Measurements from ENCODE around the gene SMIM38. TPM values are rescaled to one million over a fixed set of nuclear protein-coding genes. Genes with fewer than 3 reads are reported as not detected.

Gene SMIM38
- total RNA-seq, 1 experiment from 2014 or later, result not detected

GRCh38 chr11:69203381-69203780 is 47.6 kb downstream of the SMIM38 start:
- no peak for DNase-seq (ENCODE audit: low spot score)

DNA sequence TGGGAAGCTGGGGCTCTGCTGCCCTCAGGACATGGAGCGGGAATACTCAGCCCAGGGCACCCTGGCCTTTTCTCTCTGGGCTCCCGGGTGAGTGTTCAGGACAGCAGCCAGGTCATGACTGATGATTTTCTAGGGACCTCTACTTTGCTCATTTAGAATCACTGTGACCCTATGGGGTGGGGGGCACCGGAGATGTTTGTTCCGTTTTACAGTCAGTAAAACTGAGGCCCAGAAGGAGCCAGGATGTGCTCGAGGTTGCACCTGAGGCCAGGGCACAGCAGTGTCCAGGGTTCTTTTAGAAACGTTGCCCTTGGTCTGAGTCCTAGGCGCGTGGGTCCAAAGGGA is 48.1 kb downstream of the SMIM38 start:
- DNase-seq (ENCODE audit: low spot score), result no peak

DNA sequence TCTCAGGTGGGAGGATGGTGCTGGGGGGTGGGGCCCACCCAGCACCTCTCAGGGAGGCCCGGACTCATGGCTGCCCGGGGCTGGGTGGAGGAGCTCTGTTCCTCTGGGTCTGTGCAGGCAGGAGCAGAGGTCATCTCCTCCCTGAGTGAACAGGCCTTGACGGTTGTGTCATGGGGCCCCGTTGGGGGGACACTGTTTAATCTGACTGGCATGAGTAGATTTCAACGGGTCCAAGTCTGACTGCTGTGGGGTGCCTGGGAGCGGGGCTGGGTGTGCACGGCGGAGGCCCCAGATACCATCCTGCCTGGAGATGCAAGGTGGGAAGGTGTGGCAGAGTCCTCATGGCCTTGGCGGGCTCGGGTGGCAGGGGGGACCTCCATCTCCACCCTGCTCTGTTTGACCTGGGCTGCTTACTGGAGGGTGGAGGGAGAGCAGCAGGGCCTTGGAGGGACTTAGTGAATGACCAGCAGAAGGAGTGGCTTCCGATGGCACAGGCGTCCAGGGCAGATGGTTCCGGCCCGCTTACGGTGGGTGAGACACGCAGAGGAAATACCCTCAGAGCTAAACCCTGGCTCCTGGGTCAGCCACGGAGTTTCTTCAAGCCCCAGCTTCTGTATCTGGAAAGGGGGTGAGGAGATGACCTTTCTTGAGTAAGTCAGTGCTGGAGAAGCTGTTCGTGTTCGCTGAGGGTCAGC is 48.7 kb downstream of the SMIM38 start:
- no peak for DNase-seq (ENCODE audit: low spot score)

DNA sequence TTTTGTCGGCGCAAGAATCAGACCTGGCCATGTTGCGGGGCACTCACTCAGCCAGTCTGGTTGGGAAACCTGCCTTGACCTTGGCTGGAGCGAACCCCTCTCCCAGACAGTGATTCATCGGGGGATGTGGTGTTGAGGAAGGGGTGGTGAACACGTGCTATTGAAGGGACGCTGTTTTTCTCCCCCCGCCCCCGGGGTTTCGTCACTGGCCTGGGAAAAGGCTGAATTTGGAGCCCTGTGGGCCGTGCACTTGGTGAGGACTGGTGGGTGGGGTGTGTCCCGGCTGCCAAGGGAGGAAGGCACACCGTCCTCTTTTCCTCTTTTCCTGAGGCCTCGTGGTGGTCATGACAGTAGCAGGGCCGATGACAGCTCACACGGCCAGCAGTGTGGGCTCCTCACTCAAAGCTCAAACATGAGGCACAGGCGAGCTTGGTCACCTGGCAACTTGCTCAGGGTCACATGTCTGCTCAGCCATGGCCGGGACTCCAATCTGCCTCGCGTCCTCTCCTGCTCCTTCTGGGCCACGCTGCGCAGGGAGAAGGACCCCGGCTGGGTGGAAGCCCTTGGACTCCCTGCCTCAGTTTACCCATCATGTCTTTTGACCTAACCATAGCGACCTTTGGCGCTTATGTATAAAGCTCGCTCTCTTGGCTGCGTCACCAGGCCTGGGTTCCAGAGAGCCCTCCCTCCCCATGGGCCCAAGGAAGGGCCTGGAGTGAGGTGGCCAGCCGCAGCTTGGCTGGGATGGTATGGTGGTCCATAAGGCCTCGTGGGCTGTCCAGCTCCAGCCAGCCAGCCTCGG is 49.4 kb downstream of the SMIM38 start:
- DNase-seq (ENCODE audit: low spot score), result no peak

Other genes with a start within 250 kb of the SMIM38 start
- gene MRGPRD, start 174.9 kb upstream of the SMIM38 start, total RNA-seq (2014; rRNA removed; shearing (Covaris generic)), result not detected in 2 replicates
- gene MRGPRF, start 142.7 kb upstream of the SMIM38 start, total RNA-seq (2014; rRNA removed; shearing (Covaris generic)), result not detected in 2 replicates
- 6.2 and 7.4 TPM in 2 replicates for gene TPCN2, start 107.0 kb upstream of the SMIM38 start, total RNA-seq (2014; rRNA removed; shearing (Covaris generic))
- gene MYEOV, start 138.2 kb downstream of the SMIM38 start, total RNA-seq (2014; rRNA removed; shearing (Covaris generic)), result 2.2 TPM in 1 of 2 replicates, not detected in the other